K562 (cell line): Measurements from ENCODE around the gene NACC1. TPM values are rescaled to one million over a fixed set of nuclear protein-coding genes. Genes with fewer than 3 reads are reported as not detected.

Experiments
- ATF2 ChIP-seq: sonication (generic); formaldehyde crosslinking; IDR thresholded peaks from 2 replicates; pipeline ENCODE4 v1.8.1; 2022; ENCODE audit warnings: missing genetic modification reagents
- CBX8 ChIP-seq: fragments of 200-600 bp; sonication (generic); IDR thresholded peaks from 2 replicates; pipeline ENCODE4 v1.6.1; 2012; ENCODE audit warnings: borderline replicate concordance, mixed run types, low read depth, mild to moderate bottlenecking, moderate library complexity, mixed read lengths, low read length, control low read depth, inconsistent platforms; ENCODE audit not compliant: poor library complexity, severe bottlenecking; ENCODE audit errors: extremely low read depth
- ERF ChIP-seq: fragments of 450-650 bp; formaldehyde crosslinking; IDR thresholded peaks from 2 replicates; pipeline ENCODE4 v1.4.0; 2020; ENCODE audit warnings: mild to moderate bottlenecking, mixed read lengths
- ETV5 ChIP-seq: sonication (generic); formaldehyde crosslinking; IDR thresholded peaks from 2 replicates; pipeline ENCODE4 v1.4.0; 2020; ENCODE audit warnings: low read depth, mild to moderate bottlenecking, missing genetic modification reagents
- KHSRP ChIP-seq: fragments of 450-650 bp; IDR thresholded peaks from 2 replicates; pipeline ENCODE4 v1.6.1; 2017
- LARP7 ChIP-seq: fragments of 450-650 bp; IDR thresholded peaks from 2 replicates; pipeline ENCODE4 v1.6.1; 2016
- MAFK ChIP-seq: IDR thresholded peaks from 2 replicates; pipeline ENCODE4 v1.6.1; 2011; ENCODE audit warnings: low read length, improper control_type of control experiment
- MECOM ChIP-seq: fragments of 250-450 bp; sonication (Bioruptor Pico); IDR thresholded peaks from 2 replicates; pipeline ENCODE4 v1.8.0; 2022; ENCODE audit warnings: inconsistent platforms
- NELFE ChIP-seq: IDR thresholded peaks from 2 replicates; pipeline ENCODE4 v1.6.1; 2011; ENCODE audit warnings: mild to moderate bottlenecking; ENCODE audit not compliant: insufficient read depth, insufficient read length
- NKRF ChIP-seq: fragments of 450-650 bp; IDR thresholded peaks from 2 replicates; pipeline ENCODE4 v1.6.1; 2016; ENCODE audit warnings: borderline replicate concordance
- POLR2AphosphoS5 ChIP-seq: IDR thresholded peaks from 2 replicates; pipeline ENCODE4 v1.6.1; 2011; ENCODE audit warnings: mild to moderate bottlenecking, low read depth, low read length, moderate library complexity; ENCODE audit not compliant: control insufficient read depth, insufficient read depth
- POLR2G ChIP-seq: fragments of 200-400 bp; formaldehyde crosslinking; IDR thresholded peaks from 2 replicates; pipeline ENCODE4 v1.6.1; 2017; ENCODE audit warnings: low read depth, mild to moderate bottlenecking, antibody characterized with exemption, low read length, moderate library complexity
- SAFB2 ChIP-seq: fragments of 200-400 bp; formaldehyde crosslinking; IDR thresholded peaks from 2 replicates; pipeline ENCODE4 v1.6.1; 2018; ENCODE audit warnings: borderline replicate concordance, low read length, low read depth, moderate library complexity; ENCODE audit not compliant: severe bottlenecking
- SIRT6 ChIP-seq: IDR thresholded peaks from one replicate; pipeline ENCODE4 v1.6.1; 2012; ENCODE audit warnings: low read depth, mild to moderate bottlenecking, control low read depth, inconsistent platforms, low read length, moderate library complexity
- STAT5A ChIP-seq: IDR thresholded peaks from 2 replicates; pipeline ENCODE4 v1.6.1; 2012; ENCODE audit warnings: low read length, inconsistent platforms, borderline replicate concordance
- ZEB2 ChIP-seq: fragments of 450-650 bp; IDR thresholded peaks from 2 replicates; pipeline ENCODE4 v1.6.1; 2016
- ZNF174 ChIP-seq: fragments of 250-450 bp; sonication (Bioruptor Pico); IDR thresholded peaks from 2 replicates; pipeline ENCODE4 v1.4.0; 2020; ENCODE audit warnings: mild to moderate bottlenecking
- polyA plus RNA-seq, 8 experiments: library from polyadenylated mRNA; depleted of rRNA in 4 of 8; stranded (reverse) in 5 of 8; unstranded in 3 of 8; fragments of >200 nt; fragmentation: Nextera tagmentation in 2 of 8; fragmentation: Illumina TruSeq in 1 of 8; extraction: Ambion mirVana in 2 of 8; extraction: Trizol in 1 of 8; gene quantifications; 2 replicates each; pipeline versions ENCODE4 v1.2.1 to v1.2.3, GENCODE V29; 2011 to 2014; ENCODE audit warnings: inconsistent platforms in 1 of 8, missing spikeins in 1 of 8
- total RNA-seq, 7 experiments: library from RNA; depleted of rRNA in 6 of 7; stranded (reverse); fragments of >200 nt in 6 of 7; fragmentation: Illumina TruSeq in 2 of 7; extraction: Trizol in 2 of 7; gene quantifications; 2 replicates each; pipeline versions ENCODE4 v1.2.1 to v1.2.3, GENCODE V29; 2011 to 2021; ENCODE audit warnings: low replicate concordance in 1 of 7
- TF ChIP-seq, protein P1 (sequence below): fragments of 200-800 bp; sonication (Bioruptor generic); IDR thresholded peaks from 2 replicates; pipeline ENCODE4 v1.6.1; 2016; ENCODE audit warnings: missing genetic modification characterization, missing compliant biosample characterization
- TF ChIP-seq, protein P2 (sequence below): fragments of 250-450 bp; sonication (Bioruptor Pico); IDR thresholded peaks from 2 replicates; pipeline ENCODE4 v1.6.1; 2021; ENCODE audit warnings: mild to moderate bottlenecking

The NACC1 gene
- total and polyA plus RNA-seq, 9 of the 15 experiments (the other 6 are each of a cell fraction or from before 2014, with no cell fraction given), result 0.04 to 96.6 (median 25.8) TPM

GRCh38 chr19:13152974-13153568 lies 35.0 kb downstream of the NACC1 start (continued):
- TF ChIP-seq, protein P1, sequence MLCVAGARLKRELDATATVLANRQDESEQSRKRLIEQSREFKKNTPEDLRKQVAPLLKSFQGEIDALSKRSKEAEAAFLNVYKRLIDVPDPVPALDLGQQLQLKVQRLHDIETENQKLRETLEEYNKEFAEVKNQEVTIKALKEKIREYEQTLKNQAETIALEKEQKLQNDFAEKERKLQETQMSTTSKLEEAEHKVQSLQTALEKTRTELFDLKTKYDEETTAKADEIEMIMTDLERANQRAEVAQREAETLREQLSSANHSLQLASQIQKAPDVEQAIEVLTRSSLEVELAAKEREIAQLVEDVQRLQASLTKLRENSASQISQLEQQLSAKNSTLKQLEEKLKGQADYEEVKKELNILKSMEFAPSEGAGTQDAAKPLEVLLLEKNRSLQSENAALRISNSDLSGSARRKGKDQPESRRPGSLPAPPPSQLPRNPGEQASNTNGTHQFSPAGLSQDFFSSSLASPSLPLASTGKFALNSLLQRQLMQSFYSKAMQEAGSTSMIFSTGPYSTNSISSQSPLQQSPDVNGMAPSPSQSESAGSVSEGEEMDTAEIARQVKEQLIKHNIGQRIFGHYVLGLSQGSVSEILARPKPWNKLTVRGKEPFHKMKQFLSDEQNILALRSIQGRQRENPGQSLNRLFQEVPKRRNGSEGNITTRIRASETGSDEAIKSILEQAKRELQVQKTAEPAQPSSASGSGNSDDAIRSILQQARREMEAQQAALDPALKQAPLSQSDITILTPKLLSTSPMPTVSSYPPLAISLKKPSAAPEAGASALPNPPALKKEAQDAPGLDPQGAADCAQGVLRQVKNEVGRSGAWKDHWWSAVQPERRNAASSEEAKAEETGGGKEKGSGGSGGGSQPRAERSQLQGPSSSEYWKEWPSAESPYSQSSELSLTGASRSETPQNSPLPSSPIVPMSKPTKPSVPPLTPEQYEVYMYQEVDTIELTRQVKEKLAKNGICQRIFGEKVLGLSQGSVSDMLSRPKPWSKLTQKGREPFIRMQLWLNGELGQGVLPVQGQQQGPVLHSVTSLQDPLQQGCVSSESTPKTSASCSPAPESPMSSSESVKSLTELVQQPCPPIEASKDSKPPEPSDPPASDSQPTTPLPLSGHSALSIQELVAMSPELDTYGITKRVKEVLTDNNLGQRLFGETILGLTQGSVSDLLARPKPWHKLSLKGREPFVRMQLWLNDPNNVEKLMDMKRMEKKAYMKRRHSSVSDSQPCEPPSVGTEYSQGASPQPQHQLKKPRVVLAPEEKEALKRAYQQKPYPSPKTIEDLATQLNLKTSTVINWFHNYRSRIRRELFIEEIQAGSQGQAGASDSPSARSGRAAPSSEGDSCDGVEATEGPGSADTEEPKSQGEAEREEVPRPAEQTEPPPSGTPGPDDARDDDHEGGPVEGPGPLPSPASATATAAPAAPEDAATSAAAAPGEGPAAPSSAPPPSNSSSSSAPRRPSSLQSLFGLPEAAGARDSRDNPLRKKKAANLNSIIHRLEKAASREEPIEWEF, result no peak
- peak; percentile 99 for TF ChIP-seq POLR2AphosphoS5
- TF ChIP-seq ZEB2, result peak; percentile 33; the same call in 1 of the 2 replicates
- TF ChIP-seq SIRT6, result no peak
- no peak for TF ChIP-seq CBX8
- TF ChIP-seq STAT5A, result no peak
- TF ChIP-seq MECOM, result no peak
- no peak for TF ChIP-seq SAFB2
- TF ChIP-seq MAFK, result peak; percentile 24; the same call in 1 of the 2 replicates
- no peak; the same call in 1 of the 2 replicates for TF ChIP-seq ERF (CRISPR knock-in tag)
- TF ChIP-seq, protein P2, sequence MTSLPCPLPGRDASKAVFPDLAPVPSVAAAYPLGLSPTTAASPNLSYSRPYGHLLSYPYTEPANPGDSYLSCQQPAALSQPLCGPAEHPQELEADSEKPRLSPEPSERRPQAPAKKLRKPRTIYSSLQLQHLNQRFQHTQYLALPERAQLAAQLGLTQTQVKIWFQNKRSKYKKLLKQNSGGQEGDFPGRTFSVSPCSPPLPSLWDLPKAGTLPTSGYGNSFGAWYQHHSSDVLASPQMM (CRISPR knock-in tag), result no peak
- TF ChIP-seq ETV5 (CRISPR knock-in tag), result peak; percentile 83; the same call in 1 of the 2 replicates
- TF ChIP-seq ATF2 (CRISPR knock-in tag), result peak; percentile 16; the same call in 1 of the 2 replicates
- TF ChIP-seq LARP7, result peak; percentile 93
- TF ChIP-seq ZNF174, result no peak
- TF ChIP-seq NELFE, result peak; percentile 99
- 0 out of 2 replicates have a peak, but pooled peaks have one; percentile 57 for TF ChIP-seq NKRF
- TF ChIP-seq KHSRP, result peak; percentile 87
- TF ChIP-seq POLR2G, result peak; percentile 96
